HuH-7 (cell line): ENCODE data around the gene KMT2D.

Experiments
- DNase-seq: peaks from one replicate; pipeline ENCODE4 v3.0.0; 2011; ENCODE audit warnings: low spot score

Gene KMT2D

DNA sequence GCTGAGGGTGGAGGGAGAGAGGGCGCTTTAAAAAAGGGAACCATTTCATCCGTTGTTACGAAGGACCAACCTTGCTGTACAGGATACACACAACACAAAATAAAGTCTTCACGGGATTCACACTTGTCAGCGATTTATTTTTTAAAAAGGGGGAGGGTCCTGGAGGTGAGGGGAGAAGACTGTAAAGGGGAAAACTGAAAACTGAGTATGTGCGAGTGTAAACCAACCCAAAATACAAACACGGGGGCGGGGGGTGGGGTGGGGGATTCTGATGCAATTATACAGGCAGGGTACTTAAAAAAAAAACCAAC lies 41.5 kb downstream of the KMT2D start:
- DNase-seq, result peak; percentile 48

DNA sequence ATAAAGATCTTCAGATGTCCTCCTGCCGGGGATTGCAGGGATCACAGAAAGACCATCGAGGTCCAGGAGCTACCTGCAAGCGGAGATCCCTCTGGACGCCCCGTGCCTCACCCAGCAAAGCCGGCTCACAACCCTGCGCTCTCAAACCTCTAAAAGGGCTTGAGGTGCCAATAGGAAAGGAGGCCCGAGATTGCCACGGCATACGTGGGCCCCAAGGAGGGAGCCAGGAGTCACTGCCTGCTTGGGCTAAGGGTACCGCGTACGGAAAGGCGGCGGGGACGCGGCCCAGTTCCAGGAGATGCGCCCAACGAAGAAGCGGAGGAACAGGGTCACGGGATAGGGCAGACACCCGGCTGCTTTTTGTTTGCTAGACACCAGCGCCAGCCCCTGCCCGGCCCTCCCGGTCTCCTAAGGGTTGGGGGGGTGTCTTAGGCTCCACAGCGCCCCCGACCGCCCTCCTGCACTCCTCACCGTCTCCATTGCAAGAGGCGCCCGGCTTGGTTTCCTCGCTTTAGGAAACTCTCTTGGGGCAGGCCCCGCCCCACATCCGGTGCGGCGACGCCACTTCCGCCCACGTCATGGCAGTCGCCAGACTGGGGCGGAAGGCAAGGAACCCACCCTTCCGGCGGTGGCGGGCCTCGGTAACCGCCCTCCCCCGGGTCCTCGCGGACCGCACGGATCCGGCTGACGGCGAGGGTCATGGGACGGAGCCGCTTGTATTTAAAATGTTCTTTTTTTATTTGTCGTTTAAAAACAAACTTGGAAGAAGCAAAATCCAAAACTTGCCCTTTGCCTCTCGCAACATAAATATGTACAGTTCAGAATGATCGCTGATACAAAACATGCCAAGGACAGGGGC lies 42.1 kb downstream of the KMT2D start, which contains the start of gene PRKAG1:
PRKAG1 (minus strand) TSS at position 516 of the 859 bp plus-strand sequence; CDS start at position 480, 36 bp downstream.
- peak; percentile 97 for DNase-seq

DNA sequence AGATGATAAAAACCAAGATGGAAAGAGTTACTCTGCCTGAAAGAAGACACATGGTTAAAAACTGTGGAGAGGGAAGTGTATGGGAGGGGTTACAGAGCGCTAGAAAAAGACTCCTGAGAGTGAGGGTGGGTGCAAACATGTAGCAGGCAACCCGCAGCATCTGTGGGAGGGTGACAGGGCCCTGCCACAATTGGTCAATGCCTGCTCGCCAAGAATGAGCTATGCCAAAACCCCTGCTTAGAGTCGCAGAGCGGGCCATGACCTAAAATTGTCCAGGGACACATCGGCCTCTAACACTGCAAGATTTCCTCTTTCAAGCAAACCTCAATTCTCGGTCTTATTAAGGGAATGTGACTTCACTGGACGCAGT lies 42.7 kb downstream of the KMT2D start:
- no peak for DNase-seq

DNA sequence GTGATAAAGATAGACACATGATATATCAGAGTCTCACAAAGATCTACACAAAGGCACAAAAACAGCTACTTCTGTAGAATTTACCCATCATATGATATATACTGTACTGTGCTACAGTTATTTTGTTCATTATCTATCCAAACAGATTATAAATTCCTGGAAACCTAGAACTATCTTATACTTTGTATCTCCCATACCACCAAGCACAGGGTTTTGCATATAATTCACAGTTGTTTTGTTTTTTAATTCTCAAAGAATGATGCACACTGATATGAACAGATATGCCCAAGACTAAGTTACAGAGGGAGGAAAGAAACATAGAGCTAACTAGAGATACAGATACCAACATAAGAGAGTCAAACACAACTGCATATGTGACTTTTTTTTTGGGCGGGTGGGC lies 45.4 kb downstream of the KMT2D start:
- DNase-seq, result no peak

DNA sequence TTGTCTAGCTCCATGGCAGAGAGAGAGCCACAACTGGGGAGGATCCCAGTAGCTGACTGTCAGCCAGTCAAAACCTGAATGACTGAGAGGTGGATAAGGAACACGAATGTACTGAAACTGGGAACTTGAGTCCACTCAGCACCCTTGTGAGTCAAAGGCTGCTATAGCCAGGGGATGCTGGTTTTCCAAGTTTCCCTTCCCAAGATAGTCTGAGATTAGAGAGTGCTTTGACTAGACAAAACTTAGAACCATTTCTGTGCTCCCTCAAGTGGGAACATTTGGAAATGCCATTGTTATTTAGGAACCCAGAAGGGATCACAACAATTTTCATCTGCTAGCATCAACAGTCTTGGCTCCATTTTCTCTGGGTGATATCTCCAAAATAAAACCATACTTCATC lies 46.0 kb downstream of the KMT2D start:
- no peak for DNase-seq

DNA sequence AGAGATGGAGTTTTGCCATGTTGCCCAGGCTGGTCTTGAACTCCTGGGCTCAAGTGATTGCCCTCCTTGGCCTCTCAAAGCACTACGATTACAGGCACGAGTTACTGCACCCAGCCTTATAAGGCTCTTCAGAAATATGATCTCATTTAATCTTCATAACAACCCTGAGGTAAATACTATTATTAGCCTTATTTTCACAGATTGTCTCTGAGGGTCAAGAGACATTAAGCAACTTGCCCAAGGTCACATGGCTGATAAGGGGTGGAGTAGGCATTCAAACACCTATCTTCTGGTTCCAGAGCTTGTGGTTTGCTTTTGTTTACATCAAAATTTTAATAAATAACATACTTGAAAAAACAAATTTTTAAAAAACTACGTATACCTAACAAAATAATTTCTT lies 47.2 kb downstream of the KMT2D start:
- no peak for DNase-seq

DNA sequence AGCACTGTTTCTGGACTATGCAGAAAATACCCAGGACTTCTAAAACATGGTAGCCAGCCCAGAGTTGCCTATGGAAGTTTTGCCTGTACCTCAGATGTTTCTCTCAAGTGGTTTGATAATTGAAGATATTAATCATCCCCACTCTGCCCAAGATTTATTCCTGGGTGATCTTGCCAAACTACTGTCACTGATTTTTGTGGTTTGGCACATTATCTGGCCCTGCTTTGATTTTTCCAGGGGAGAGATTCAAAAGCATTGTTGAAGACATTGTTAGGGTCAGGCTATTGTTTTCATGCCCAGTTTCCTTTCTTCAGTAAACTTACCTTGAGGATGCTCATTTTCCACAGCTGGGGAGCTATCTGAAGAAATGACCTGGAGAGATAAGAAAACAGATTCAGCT lies 47.9 kb downstream of the KMT2D start:
- no peak for DNase-seq
